ENCODE measurements around the gene MYPN. TPM values are rescaled to one million over a fixed set of nuclear protein-coding genes. Genes with fewer than 3 reads are reported as not detected.

MYPN gene
- total and polyA plus RNA-seq, 2 donors (not counting 1 experiment from before 2014, with no cell fraction given) = not detected

GRCh38 chr10:68247931-68248330, 138.6 kb downstream of the MYPN start:
- Mint-ChIP-seq H3K9me3 (ENCODE audit: insufficient read depth) (no peaks in the 10 kb centered on the region), H3K27me3 (no peaks in the 10 kb centered on the region), H3K4me1 (peaks cover 7% of the 10 kb centered on the region), H3K27ac (no peak overlapping the region), H3K4me3 (no peak overlapping the region)
- TF ChIP-seq EZH2 (IDR thresholded peaks at IDR 0.05; ENCODE audit: borderline replicate concordance, insufficient read depth, low read depth, low read length, poor library complexity, severe bottlenecking) (no peak), CTCF (IDR thresholded peaks at IDR 0.05) (no peak)
- H3K4me3 ChIP-seq (ENCODE audit: control extremely low read depth in 1 of 5, extremely low read depth in 1 of 5, insufficient read depth in 1 of 5, low read depth in 2 of 5, low read length in 4 of 5) = no peak overlapping the region
- H3K4me1 ChIP-seq (ENCODE audit: control insufficient read depth in 2 of 2, insufficient read depth in 2 of 2, low read length in 2 of 2) = no peaks in the 10 kb centered on the region
- no peak overlapping the region for H3K9ac ChIP-seq (ENCODE audit: low read length)
- H3K36me3 ChIP-seq (replicated peaks in 1 of 2; ENCODE audit: control extremely low read depth in 1 of 2, control insufficient read depth in 1 of 2, extremely low read depth in 1 of 2, insufficient read depth in 2 of 2, low read length in 1 of 2) = no peaks in the 10 kb centered on the region
- ChIA-PET CTCF (interaction anchor here (0.8 to 1.1 kb wide), 2 partner anchors 36 to 54 kb away, joined by 3 to 5 read pairs; no protein-coding TSS in a partner anchor), POLR2A (no interaction called here)
- no peaks in the 10 kb centered on the region for H4K20me1 ChIP-seq (ENCODE audit: control insufficient read depth, insufficient read depth, low read length, poor library complexity, severe bottlenecking)
- ATAC-seq (ENCODE audit: low read depth) (no peak), DNase-seq (no peak)
- H2AFZ ChIP-seq (ENCODE audit: insufficient read depth, low read depth, low read length, poor library complexity, severe bottlenecking) = no peak overlapping the region
- H3K79me2 ChIP-seq (ENCODE audit: control insufficient read depth, insufficient read depth, low read length) = no peaks in the 10 kb centered on the region
- no peak overlapping the region for H3K27ac ChIP-seq (ENCODE audit: low read length in 2 of 2)
- no peak overlapping the region for H3K4me2 ChIP-seq (replicated peaks; ENCODE audit: low read depth, low read length, poor library complexity, severe bottlenecking)
- H3K9me3 ChIP-seq (ENCODE audit: control extremely low read depth in 1 of 3, control insufficient read depth in 2 of 3, insufficient read depth in 1 of 3, low read length in 2 of 3) = no peaks in the 10 kb centered on the region
- intact Hi-C loops (cut with micrococcal nuclease) = no loop called here
- H3K27me3 ChIP-seq (replicated peaks in 1 of 4; ENCODE audit: control extremely low read depth in 1 of 4, control insufficient read depth in 3 of 4, insufficient read depth in 4 of 4, low read length in 3 of 4) = no peaks in the 10 kb centered on the region
- WGBS (ENCODE audit: insufficient coverage) = 84% methylated on average over 4 of the region's 6 CpGs

DNA sequence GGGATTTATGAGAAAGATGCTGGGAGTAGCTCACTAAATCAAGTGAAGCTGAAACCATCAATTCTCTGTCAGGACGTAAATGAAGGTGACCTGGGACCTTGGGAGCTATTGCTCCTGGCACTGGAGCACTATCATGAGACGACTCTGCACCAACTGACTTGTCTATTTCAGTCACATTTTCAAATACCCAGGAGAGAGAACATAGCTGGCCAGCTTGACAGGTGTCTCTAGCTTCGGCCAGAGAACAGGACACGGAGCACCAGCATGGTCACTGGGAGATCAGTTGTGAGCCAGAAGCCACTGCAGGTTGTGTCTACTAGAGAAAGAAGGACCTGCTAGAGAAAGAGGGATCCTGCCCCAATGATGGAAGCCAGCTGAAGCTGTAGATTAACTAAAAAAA, 140.0 kb downstream of the MYPN start:
- no peaks in the 10 kb centered on the region for H3K9me3 Mint-ChIP-seq (ENCODE audit: insufficient read depth)
- Histone ChIP-seq H3K79me2 (ENCODE audit: control insufficient read depth, insufficient read depth, low read length) (no peaks in the 10 kb centered on the region), H3K27ac (ENCODE audit: low read length in 2 of 2) (no peak overlapping the region), H3K9me3 (ENCODE audit: control extremely low read depth in 1 of 3, control insufficient read depth in 2 of 3, insufficient read depth in 1 of 3, low read length in 2 of 3) (no peaks in the 10 kb centered on the region), H4K20me1 (ENCODE audit: control insufficient read depth, insufficient read depth, low read length, poor library complexity, severe bottlenecking) (no peaks in the 10 kb centered on the region), H3K36me3 (replicated peaks in 1 of 2; ENCODE audit: control extremely low read depth in 1 of 2, control insufficient read depth in 1 of 2, extremely low read depth in 1 of 2, insufficient read depth in 2 of 2, low read length in 1 of 2) (no peaks in the 10 kb centered on the region), H3K27me3 (replicated peaks in 1 of 4; ENCODE audit: control extremely low read depth in 1 of 4, control insufficient read depth in 3 of 4, insufficient read depth in 4 of 4, low read length in 3 of 4) (no peaks in the 10 kb centered on the region), H3K4me3 (ENCODE audit: control extremely low read depth in 1 of 5, extremely low read depth in 1 of 5, insufficient read depth in 1 of 5, low read depth in 2 of 5, low read length in 4 of 5) (no peak overlapping the region), H3K9ac (ENCODE audit: low read length) (no peak overlapping the region), H3K4me1 (ENCODE audit: control insufficient read depth in 2 of 2, insufficient read depth in 2 of 2, low read length in 2 of 2) (no peaks in the 10 kb centered on the region), H2AFZ (ENCODE audit: insufficient read depth, low read depth, low read length, poor library complexity, severe bottlenecking) (no peak overlapping the region), H3K4me2 (replicated peaks; ENCODE audit: low read depth, low read length, poor library complexity, severe bottlenecking) (no peak overlapping the region)
- POLR2A ChIA-PET = no interaction called here
- no peak for TF ChIP-seq EZH2 (IDR thresholded peaks at IDR 0.05; ENCODE audit: borderline replicate concordance, insufficient read depth, low read depth, low read length, poor library complexity, severe bottlenecking)
- TF ChIP-seq CTCF (IDR thresholded peaks at IDR 0.05) = no peak
- no peak overlapping the region for H3K27ac Mint-ChIP-seq
- 92% methylated on average over 4 of the region's 4 CpGs for WGBS (ENCODE audit: insufficient coverage)
- peaks cover 7% of the 10 kb centered on the region for H3K4me1 Mint-ChIP-seq
- H3K27me3 Mint-ChIP-seq = no peaks in the 10 kb centered on the region
- ATAC-seq (ENCODE audit: low read depth) (no peak), DNase-seq (no peak)
- CTCF ChIA-PET = interaction anchor here (0.7 to 1.5 kb wide), 2 partner anchors 53 to 231 kb away, joined by 3 to 4 read pairs; no protein-coding TSS in a partner anchor
- intact Hi-C loops (cut with micrococcal nuclease) = no loop called here
- no peak overlapping the region for H3K4me3 Mint-ChIP-seq

All from B cell (primary cell).